Pulmonary artery endothelial cell (primary cell): ENCODE results near the gene DPP3. TPM values are rescaled to one million over a fixed set of nuclear protein-coding genes. Genes with fewer than 3 reads are reported as not detected.

Source experiments
- DNase-seq: peaks from one replicate; pipeline ENCODE4 v3.0.0-alpha.2; 2011; ENCODE audit warnings: low read depth, low spot score
- total RNA-seq: library from RNA; depleted of rRNA; stranded (reverse); fragments of >200 nt; gene quantifications from 2 replicates; pipeline ENCODE4 v1.2.3, GENCODE V29; 2014

DPP3 gene
- total RNA-seq, 1 donor from 2014 or later = 65.5 TPM

- no peak for DNase-seq
Measured at GRCh38 chr11:66464916-66465315, 15.3 kb upstream of the DPP3 start.

- no peak for DNase-seq
Measured at GRCh38 chr11:66465373-66466224, 14.6 kb upstream of the DPP3 start.

GRCh38 chr11:66466225-66467033 lies 13.8 kb upstream of the DPP3 start, which contains the start of gene PELI3:
Gene PELI3, plus strand, starts transcription at chr11:66466905. Its CDS starts 1,224 bp downstream, at chr11:66468129.
- DNase-seq = peak; percentile 55

GRCh38 chr11:66467034-66467659 lies 13.1 kb upstream of the DPP3 start:
- no peak for DNase-seq

GRCh38 chr11:66467756-66468155 lies 12.5 kb upstream of the DPP3 start:
- DNase-seq = no peak

- DNase-seq = no peak
Measured at GRCh38 chr11:66468691-66469090, 11.5 kb upstream of the DPP3 start.

- no peak for DNase-seq
Measured at GRCh38 chr11:66469441-66469840, 10.8 kb upstream of the DPP3 start.

GRCh38 chr11:66470015-66470414 lies 10.2 kb upstream of the DPP3 start:
- DNase-seq = no peak

- no peak for DNase-seq
Measured at GRCh38 chr11:66471142-66471541, 9.1 kb upstream of the DPP3 start.

- DNase-seq = no peak
Measured at GRCh38 chr11:66472054-66472453, 8.2 kb upstream of the DPP3 start.

- DNase-seq = no peak
Measured at GRCh38 chr11:66473167-66473566, 7.1 kb upstream of the DPP3 start.

GRCh38 chr11:66473608-66474515 lies 6.4 kb upstream of the DPP3 start:
- no peak for DNase-seq

- no peak for DNase-seq
Measured at GRCh38 chr11:66475349-66476172, 4.7 kb upstream of the DPP3 start.

- DNase-seq = no peak
Measured at GRCh38 chr11:66476173-66476840, 3.9 kb upstream of the DPP3 start.

GRCh38 chr11:66476841-66477251 lies 3.4 kb upstream of the DPP3 start:
- no peak for DNase-seq

- DNase-seq = no peak
Measured at GRCh38 chr11:66477263-66478201, 2.7 kb upstream of the DPP3 start.

GRCh38 chr11:66478729-66479393 lies 1.4 kb upstream of the DPP3 start:
- no peak for DNase-seq
